Measurements from ENCODE around the gene CX3CR1.

CX3CR1 gene

DNA sequence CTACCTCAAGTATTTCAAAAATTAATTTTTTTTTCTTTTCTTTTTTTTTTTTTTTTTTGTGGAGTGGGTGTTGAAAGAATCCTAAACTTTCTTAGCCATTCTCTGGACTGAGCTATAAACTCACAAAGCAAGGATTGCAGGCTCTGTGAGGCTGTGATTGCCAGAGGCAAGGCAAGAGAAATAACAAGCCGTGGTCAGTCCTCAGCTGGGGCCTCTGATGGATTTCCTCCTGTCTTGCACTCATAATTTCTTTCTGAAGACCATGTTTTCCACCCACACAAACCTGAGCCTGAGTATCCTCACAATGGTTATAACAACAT is 1.3 kb downstream of the CX3CR1 start:
- Histone ChIP-seq H3K9ac (ENCODE audit: low read depth, low read length) (no peak overlapping the region), H3K27me3 (ENCODE audit: control insufficient read depth, insufficient read depth, low read length) (no peaks in the 10 kb centered on the region), H3K27ac (ENCODE audit: low read depth, low read length) (no peak overlapping the region), H3K4me3 (ENCODE audit: low read depth, low read length) (no peak overlapping the region), H3K9me3 (ENCODE audit: control insufficient read depth, insufficient read depth, low read length) (no peaks in the 10 kb centered on the region), H3K36me3 (ENCODE audit: control insufficient read depth, insufficient read depth, low read length) (no peaks in the 10 kb centered on the region), H3K4me1 (ENCODE audit: control insufficient read depth, insufficient read depth, low read length) (no peaks in the 10 kb centered on the region)

DNA sequence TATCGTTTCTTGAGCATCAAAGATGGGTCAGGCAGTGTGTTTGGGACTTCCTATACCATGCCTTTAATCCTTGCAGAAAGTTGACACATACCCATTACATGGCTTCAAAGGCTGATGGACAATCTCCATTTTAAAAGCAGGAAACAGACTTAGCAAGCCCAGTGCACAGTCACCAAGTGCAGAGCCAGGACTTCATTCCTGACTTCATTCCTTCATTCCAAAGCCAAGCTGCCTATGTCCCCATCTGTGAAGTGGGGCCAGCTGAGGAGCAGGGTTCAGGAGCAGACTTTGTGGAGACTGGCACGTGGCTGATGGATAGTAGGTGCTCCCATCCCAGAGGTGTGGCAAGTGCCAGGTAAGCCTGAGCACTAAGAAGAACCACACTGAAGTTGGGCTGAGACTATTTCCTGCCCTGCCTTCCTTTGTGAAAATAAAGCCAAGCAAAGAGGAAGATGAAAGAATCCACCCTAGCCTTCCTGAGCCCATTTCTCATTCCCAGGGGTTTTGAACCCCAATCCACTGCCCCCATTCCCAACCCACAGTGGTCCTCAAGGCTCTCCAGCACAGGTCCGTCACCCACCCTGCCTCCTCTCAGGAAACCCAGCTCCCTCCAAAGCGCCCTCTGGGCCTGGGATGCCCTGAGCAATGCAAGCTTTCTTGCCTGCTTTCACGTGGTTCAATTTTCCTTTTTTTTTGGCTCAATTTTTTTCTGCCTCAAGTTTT is 1.8 kb downstream of the CX3CR1 start:
- Histone ChIP-seq H3K36me3 (ENCODE audit: control insufficient read depth, insufficient read depth, low read length) (no peaks in the 10 kb centered on the region), H3K9me3 (ENCODE audit: control insufficient read depth, insufficient read depth, low read length) (no peaks in the 10 kb centered on the region), H3K4me1 (ENCODE audit: control insufficient read depth, insufficient read depth, low read length) (no peaks in the 10 kb centered on the region), H3K27me3 (ENCODE audit: control insufficient read depth, insufficient read depth, low read length) (no peaks in the 10 kb centered on the region), H3K9ac (ENCODE audit: low read depth, low read length) (no peak overlapping the region), H3K4me3 (ENCODE audit: low read depth, low read length) (no peak overlapping the region), H3K27ac (ENCODE audit: low read depth, low read length) (no peak overlapping the region)

DNA sequence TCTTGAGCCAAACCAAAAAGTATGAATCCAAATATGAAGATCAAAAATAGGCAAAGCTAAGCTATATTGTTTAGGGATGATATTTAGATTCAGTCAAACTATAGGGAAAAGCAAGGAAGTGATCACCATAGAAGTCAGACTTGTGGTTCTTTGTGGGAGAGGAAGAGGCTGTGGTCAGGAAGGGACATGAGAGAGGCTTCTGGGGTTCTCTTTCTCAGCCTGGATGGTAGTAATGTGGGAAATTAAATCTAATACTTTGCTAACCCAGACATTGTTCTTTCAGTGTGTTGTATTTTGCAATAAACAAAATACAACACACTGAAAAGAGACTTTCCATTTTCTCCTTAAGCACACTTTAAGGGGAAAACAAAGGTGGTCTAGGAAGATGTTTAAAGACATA is 3.1 kb downstream of the CX3CR1 start:
- no peaks in the 10 kb centered on the region for H3K27me3 ChIP-seq (ENCODE audit: control insufficient read depth, insufficient read depth, low read length)
- H3K9ac ChIP-seq (ENCODE audit: low read depth, low read length) = no peak overlapping the region
- no peak overlapping the region for H3K27ac ChIP-seq (ENCODE audit: low read depth, low read length)
- H3K9me3 ChIP-seq (ENCODE audit: control insufficient read depth, insufficient read depth, low read length) = no peaks in the 10 kb centered on the region
- no peaks in the 10 kb centered on the region for H3K4me1 ChIP-seq (ENCODE audit: control insufficient read depth, insufficient read depth, low read length)
- H3K36me3 ChIP-seq (ENCODE audit: control insufficient read depth, insufficient read depth, low read length) = no peaks in the 10 kb centered on the region
- no peak overlapping the region for H3K4me3 ChIP-seq (ENCODE audit: low read depth, low read length)

DNA sequence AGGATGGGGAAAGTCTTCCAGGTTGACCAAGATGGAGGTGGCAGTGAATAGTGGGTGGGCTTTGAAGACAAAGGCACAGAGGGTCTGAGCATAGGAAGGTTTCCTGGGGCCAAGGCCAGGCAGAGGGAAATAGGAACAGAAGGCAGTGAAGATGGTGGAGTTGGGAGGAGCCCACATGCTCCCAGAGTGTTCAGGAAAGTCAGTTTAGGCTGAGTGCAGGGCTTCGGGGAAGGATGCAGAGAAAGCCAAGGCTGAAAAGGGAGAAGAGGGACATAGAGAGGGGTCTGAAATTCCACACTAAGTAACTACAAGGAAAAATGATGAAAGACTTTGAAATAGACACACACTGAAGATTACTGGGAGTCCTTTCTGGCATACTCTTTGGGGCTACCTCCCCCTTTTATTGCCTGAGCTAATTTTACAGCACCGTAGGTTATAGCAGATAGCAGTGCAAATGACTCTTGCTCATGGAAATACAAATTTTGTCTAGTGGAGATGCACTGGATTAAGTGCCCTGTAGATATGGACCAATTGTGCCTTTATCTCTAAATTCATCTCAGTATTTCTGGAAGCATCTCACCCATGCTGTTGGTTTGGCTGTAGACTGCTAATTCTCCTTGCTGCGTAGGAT is 3.8 kb downstream of the CX3CR1 start:
- no peaks in the 10 kb centered on the region for H3K9me3 ChIP-seq (ENCODE audit: control insufficient read depth, insufficient read depth, low read length)
- no peaks in the 10 kb centered on the region for H3K27me3 ChIP-seq (ENCODE audit: control insufficient read depth, insufficient read depth, low read length)
- H3K9ac ChIP-seq (ENCODE audit: low read depth, low read length) = no peak overlapping the region
- no peak overlapping the region for H3K27ac ChIP-seq (ENCODE audit: low read depth, low read length)
- no peaks in the 10 kb centered on the region for H3K4me1 ChIP-seq (ENCODE audit: control insufficient read depth, insufficient read depth, low read length)
- H3K36me3 ChIP-seq (ENCODE audit: control insufficient read depth, insufficient read depth, low read length) = no peaks in the 10 kb centered on the region
- H3K4me3 ChIP-seq (ENCODE audit: low read depth, low read length) = no peak overlapping the region

DNA sequence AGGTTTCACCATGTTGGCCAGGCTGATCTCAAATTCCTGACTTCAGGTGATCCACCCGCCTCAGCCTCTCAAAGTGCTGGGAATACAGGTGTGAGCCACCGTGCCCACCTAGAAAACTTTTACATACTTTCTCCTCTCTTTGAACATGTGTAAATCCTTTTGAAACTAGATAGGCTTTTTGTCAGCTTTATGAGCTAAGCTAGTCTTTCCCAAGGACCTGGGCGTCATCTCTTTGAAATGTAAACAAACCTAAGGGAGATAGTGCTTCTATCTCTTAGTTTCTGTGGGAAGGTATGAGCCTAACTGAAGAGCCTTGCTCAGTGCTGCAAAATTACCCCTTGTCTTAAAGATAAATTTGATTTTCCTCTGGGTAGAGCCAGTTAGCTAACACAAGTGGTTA is 4.8 kb downstream of the CX3CR1 start:
- Histone ChIP-seq H3K27ac (ENCODE audit: low read depth, low read length) (no peak overlapping the region), H3K4me3 (ENCODE audit: low read depth, low read length) (no peak overlapping the region), H3K27me3 (ENCODE audit: control insufficient read depth, insufficient read depth, low read length) (no peaks in the 10 kb centered on the region), H3K36me3 (ENCODE audit: control insufficient read depth, insufficient read depth, low read length) (no peaks in the 10 kb centered on the region), H3K9me3 (ENCODE audit: control insufficient read depth, insufficient read depth, low read length) (no peaks in the 10 kb centered on the region), H3K9ac (ENCODE audit: low read depth, low read length) (no peak overlapping the region), H3K4me1 (ENCODE audit: control insufficient read depth, insufficient read depth, low read length) (no peaks in the 10 kb centered on the region)

DNA sequence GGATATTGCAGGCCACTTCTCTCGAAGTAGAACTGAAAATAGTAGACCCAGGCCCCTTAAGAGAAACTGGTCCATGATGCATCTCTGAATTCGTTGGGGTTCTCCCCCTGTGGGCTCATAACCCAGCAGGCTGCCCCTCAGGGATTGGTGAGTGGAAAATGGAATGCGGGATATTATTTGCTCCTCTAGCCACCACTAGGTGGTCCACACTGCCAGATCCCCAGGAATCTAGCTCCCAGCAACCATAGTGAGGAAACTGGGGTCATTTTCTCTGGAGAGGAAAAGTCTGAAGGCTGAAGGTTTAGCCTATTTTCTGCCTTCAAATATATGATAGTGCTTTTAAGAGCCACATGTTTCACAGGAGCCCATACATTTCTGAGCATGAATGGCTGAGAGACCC is 6.7 kb downstream of the CX3CR1 start:
- no peaks in the 10 kb centered on the region for H3K4me1 ChIP-seq (ENCODE audit: control insufficient read depth, insufficient read depth, low read length)
- H3K9me3 ChIP-seq (ENCODE audit: control insufficient read depth, insufficient read depth, low read length) = no peaks in the 10 kb centered on the region
- no peaks in the 10 kb centered on the region for H3K36me3 ChIP-seq (ENCODE audit: control insufficient read depth, insufficient read depth, low read length)
- no peaks in the 10 kb centered on the region for H3K27me3 ChIP-seq (ENCODE audit: control insufficient read depth, insufficient read depth, low read length)
- H3K9ac ChIP-seq (ENCODE audit: low read depth, low read length) = no peak overlapping the region
- H3K27ac ChIP-seq (ENCODE audit: low read depth, low read length) = no peak overlapping the region
- no peak overlapping the region for H3K4me3 ChIP-seq (ENCODE audit: low read depth, low read length)

DNA sequence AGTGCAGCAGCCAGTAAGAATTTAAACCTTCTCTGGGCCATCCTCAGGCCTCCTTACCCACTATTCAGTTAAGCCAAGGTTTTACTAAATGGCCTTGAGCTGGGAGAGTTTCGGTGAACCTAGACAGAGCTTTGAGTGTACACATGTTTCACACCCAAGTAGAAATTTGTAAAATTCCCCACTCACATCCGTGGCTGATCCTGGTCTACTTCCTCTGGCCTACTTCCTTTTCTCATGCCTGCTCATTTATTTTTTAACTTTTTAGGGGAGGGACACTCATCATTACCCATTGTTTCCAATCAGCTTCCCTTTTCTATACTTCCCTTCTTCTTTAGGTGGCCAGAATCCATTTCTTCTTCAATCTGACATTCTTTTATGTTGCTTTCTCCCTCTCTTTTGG is 7.6 kb downstream of the CX3CR1 start:
- Histone ChIP-seq H3K36me3 (ENCODE audit: control insufficient read depth, insufficient read depth, low read length) (no peaks in the 10 kb centered on the region), H3K9me3 (ENCODE audit: control insufficient read depth, insufficient read depth, low read length) (no peaks in the 10 kb centered on the region), H3K9ac (ENCODE audit: low read depth, low read length) (no peak overlapping the region), H3K27ac (ENCODE audit: low read depth, low read length) (no peak overlapping the region), H3K4me1 (ENCODE audit: control insufficient read depth, insufficient read depth, low read length) (no peaks in the 10 kb centered on the region), H3K4me3 (ENCODE audit: low read depth, low read length) (no peak overlapping the region), H3K27me3 (ENCODE audit: control insufficient read depth, insufficient read depth, low read length) (no peaks in the 10 kb centered on the region)

DNA sequence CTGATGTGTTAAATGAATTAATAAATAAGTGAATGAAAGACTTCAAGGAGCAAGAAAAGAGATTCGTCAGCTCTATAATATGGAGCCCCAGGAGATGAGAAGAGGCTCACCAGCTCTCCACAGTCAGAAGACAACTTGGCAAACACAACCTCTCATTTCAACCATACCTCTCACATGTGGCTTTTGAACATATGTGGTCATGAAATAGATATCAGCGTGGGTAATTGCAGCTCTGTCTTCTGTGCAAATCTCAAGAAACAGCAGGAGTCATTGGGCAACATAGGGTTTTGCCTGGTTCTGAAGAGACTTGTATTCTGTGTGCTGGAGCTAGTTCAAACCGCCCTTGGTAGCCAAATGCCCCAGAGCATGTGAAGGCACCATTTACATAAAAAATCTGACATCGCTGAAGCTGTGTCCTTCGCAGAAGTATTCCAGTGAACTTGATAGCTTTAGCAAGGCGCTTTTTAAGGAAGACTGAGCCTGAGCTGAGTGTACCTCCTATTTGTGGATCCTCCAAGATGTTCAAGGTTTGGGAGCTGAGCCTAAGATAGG is 8.4 kb downstream of the CX3CR1 start:
- Histone ChIP-seq H3K36me3 (ENCODE audit: control insufficient read depth, insufficient read depth, low read length) (no peaks in the 10 kb centered on the region), H3K27ac (ENCODE audit: low read depth, low read length) (no peak overlapping the region), H3K9me3 (ENCODE audit: control insufficient read depth, insufficient read depth, low read length) (no peaks in the 10 kb centered on the region), H3K27me3 (ENCODE audit: control insufficient read depth, insufficient read depth, low read length) (no peaks in the 10 kb centered on the region), H3K4me3 (ENCODE audit: low read depth, low read length) (no peak overlapping the region), H3K4me1 (ENCODE audit: control insufficient read depth, insufficient read depth, low read length) (no peaks in the 10 kb centered on the region), H3K9ac (ENCODE audit: low read depth, low read length) (no peak overlapping the region)

DNA sequence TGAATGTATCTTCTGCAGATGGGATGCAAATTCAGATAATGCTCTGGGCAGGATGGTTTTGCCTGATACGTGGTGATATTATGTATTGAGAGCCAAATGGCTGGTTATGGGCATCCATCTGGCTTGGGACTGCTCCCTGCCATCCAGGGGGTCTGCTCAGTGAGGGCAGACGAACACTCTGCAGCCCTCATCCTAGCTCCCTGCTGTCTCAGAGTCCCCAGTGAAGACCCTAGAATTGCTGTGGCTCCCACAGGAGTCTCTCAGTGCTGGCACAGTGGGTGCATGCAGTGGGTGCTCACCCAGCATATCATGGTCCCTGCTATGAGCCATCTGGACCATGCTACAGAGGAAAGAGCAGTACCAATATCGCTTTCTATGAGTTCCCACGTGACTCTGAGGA is 10.3 kb downstream of the CX3CR1 start:
- H3K9ac ChIP-seq (ENCODE audit: low read depth, low read length) = no peak overlapping the region
- no peak overlapping the region for H3K4me3 ChIP-seq (ENCODE audit: low read depth, low read length)
- H3K27ac ChIP-seq (ENCODE audit: low read depth, low read length) = no peak overlapping the region
- H3K27me3 ChIP-seq (ENCODE audit: control insufficient read depth, insufficient read depth, low read length) = no peaks in the 10 kb centered on the region
- no peaks in the 10 kb centered on the region for H3K36me3 ChIP-seq (ENCODE audit: control insufficient read depth, insufficient read depth, low read length)
- no peaks in the 10 kb centered on the region for H3K4me1 ChIP-seq (ENCODE audit: control insufficient read depth, insufficient read depth, low read length)
- H3K9me3 ChIP-seq (ENCODE audit: control insufficient read depth, insufficient read depth, low read length) = no peaks in the 10 kb centered on the region

DNA sequence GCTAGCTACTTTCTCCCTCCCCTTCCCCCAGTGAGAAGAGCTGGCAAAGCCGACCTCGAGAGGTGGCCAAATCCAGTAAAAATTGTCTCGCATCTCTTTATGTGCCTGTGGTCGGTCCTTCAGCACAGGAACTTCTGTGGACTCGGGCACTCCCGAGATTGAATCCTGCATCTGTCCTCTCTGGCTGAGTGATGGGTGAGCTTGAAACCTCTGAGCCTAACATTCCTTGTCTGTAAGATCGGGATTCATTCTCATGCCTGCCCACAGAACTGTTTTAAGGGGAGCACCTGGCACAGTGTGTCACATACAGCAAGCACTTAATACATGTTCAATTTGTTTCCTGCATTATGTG is 11.3 kb downstream of the CX3CR1 start:
- H3K4me1 ChIP-seq (ENCODE audit: control insufficient read depth, insufficient read depth, low read length) = no peaks in the 10 kb centered on the region
- no peaks in the 10 kb centered on the region for H3K36me3 ChIP-seq (ENCODE audit: control insufficient read depth, insufficient read depth, low read length)
- no peak overlapping the region for H3K9ac ChIP-seq (ENCODE audit: low read depth, low read length)
- H3K9me3 ChIP-seq (ENCODE audit: control insufficient read depth, insufficient read depth, low read length) = no peaks in the 10 kb centered on the region
- no peaks in the 10 kb centered on the region for H3K27me3 ChIP-seq (ENCODE audit: control insufficient read depth, insufficient read depth, low read length)
- no peak overlapping the region for H3K27ac ChIP-seq (ENCODE audit: low read depth, low read length)
- no peak overlapping the region for H3K4me3 ChIP-seq (ENCODE audit: low read depth, low read length)

DNA sequence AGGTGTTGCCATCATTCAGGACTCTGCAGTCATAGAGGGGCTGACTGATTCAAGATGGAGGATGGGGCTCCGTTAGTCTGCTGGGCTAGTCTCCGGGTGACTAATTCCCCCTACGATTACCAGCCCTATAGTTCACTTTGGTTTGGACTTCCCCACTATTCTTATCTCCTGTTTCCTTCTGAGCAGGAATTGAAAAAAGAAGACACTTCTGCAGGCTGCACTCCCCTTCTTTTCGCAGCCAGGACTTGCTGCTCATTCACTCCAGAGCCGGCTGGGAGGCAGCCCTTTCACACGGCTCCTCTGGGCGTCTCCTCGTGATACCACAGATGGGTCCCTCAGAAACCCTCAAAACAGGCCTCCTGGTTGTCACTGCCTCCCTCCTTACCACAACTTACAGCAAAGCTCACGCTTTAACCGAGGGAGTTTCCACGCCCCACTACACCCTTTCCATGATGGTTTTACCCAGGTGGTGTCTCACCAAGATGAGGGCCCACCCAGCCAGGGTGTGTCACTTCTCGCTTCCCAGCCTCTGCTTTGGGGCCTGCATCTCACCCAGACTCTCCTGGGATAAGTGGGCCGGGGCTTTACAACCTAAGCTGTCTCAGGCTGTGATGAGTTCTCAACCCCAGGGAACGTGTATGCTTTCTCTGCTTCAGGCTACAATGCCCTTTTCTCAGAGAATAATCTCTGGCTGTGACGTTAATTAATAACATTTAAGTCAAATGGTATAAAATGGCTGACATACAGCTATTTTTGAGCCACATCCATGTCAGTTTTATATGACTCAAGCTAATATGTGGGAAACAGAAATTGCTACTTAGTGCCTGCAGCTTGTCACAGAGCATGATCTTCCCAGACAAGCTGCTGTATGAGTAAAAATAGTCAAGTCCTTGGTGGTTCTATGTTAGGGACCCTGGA is 11.9 kb downstream of the CX3CR1 start:
- Histone ChIP-seq H3K36me3 (ENCODE audit: control insufficient read depth, insufficient read depth, low read length) (no peaks in the 10 kb centered on the region), H3K27me3 (ENCODE audit: control insufficient read depth, insufficient read depth, low read length) (no peaks in the 10 kb centered on the region), H3K9me3 (ENCODE audit: control insufficient read depth, insufficient read depth, low read length) (no peaks in the 10 kb centered on the region), H3K27ac (ENCODE audit: low read depth, low read length) (no peak overlapping the region), H3K9ac (ENCODE audit: low read depth, low read length) (no peak overlapping the region), H3K4me3 (ENCODE audit: low read depth, low read length) (no peak overlapping the region), H3K4me1 (ENCODE audit: control insufficient read depth, insufficient read depth, low read length) (no peaks in the 10 kb centered on the region)

Data from HUES48 (cell line).